ENCODE data around the gene EDEM1.

EDEM1 gene

DNA sequence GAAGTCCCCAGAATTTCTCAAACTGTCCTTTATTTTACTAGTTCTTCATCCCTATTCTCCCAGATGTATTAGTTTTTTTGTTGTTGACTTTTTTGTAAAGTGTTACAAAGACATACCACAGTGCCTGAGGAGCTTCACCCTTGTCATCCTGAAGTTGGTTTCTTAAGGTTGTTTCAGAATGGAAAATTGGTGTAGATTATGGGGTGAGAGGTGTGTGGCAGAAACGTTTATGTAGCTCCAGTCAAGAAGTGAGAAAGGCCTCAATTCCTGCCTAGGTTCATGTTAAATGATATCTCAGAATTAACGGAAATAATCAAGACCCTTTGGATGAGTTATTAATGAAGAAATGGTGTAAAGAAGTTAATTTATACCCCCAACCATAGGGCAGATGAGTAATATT lies 6.8 kb downstream of the EDEM1 start:
- no peak for TF ChIP-seq CTCF (IDR thresholded peaks at IDR 0.05; ENCODE audit: unreplicated experiment in 3 of 3)
- no peak overlapping the region for H3K27ac Mint-ChIP-seq
- peaks cover 42% of the 10 kb centered on the region for H3K36me3 Mint-ChIP-seq (ENCODE audit: low read depth)
- no peak overlapping the region for H3K4me3 Mint-ChIP-seq
- no peaks in the 10 kb centered on the region for H3K27me3 Mint-ChIP-seq (ENCODE audit: low read depth)
- H3K9me3 Mint-ChIP-seq, result no peaks in the 10 kb centered on the region
- H3K4me1 Mint-ChIP-seq, result peaks cover 18% of the 10 kb centered on the region

GRCh38 chr3:5194801-5195509 lies 7.4 kb downstream of the EDEM1 start:
- H3K27me3 Mint-ChIP-seq (ENCODE audit: low read depth), result no peaks in the 10 kb centered on the region
- H3K27ac Mint-ChIP-seq, result no peak overlapping the region
- no peaks in the 10 kb centered on the region for H3K9me3 Mint-ChIP-seq
- TF ChIP-seq CTCF (IDR thresholded peaks at IDR 0.05; ENCODE audit: unreplicated experiment in 3 of 3), result no peak
- no peak overlapping the region for H3K4me3 Mint-ChIP-seq
- H3K36me3 Mint-ChIP-seq (ENCODE audit: low read depth), result peaks cover 41% of the 10 kb centered on the region
- H3K4me1 Mint-ChIP-seq, result peaks cover 15% of the 10 kb centered on the region

DNA sequence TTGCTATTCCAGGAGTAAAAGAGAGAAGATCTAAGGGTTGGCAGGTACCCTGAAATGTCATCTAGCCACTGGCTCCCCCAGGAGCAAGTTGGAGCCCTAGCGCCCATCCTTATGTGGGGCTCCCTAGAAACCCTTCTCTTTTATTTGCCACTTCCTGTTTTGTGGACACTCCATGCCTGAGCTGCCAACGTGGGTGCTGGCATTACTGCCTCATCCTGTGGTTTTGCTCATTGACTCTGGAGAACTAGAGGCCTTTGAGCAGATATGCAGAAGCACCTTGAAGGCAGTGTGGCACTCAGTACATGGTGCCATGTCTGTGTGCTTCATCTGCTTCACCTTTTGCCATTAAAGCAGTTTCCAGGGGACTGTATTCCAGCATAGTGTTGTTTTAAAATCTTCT lies 8.1 kb downstream of the EDEM1 start:
- H3K4me3 Mint-ChIP-seq, result no peak overlapping the region
- peaks cover 41% of the 10 kb centered on the region for H3K36me3 Mint-ChIP-seq (ENCODE audit: low read depth)
- TF ChIP-seq CTCF (IDR thresholded peaks at IDR 0.05; ENCODE audit: unreplicated experiment in 3 of 3), result no peak
- H3K27ac Mint-ChIP-seq, result no peak overlapping the region
- H3K9me3 Mint-ChIP-seq, result no peaks in the 10 kb centered on the region
- H3K4me1 Mint-ChIP-seq, result peaks cover 9% of the 10 kb centered on the region
- no peaks in the 10 kb centered on the region for H3K27me3 Mint-ChIP-seq (ENCODE audit: low read depth)

DNA sequence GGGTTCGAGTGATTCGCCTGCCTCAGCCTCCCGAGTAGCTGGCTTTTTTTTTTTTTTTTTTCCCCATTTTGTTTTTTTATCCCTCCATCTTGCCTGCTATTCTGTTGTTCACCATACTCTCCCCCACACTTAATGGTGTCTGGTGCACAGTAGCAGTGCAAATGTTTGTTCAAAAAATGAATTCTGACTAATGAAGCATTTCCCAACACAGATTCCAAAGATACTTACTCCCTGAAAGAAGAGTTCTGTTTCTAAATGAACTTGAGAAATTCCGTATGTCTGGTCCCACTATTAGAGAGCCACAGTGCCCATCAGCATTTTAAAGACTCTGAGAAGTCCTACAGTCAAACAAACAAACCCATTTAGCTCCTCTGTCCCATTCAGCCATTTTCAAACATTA lies 9.5 kb downstream of the EDEM1 start:
- Mint-ChIP-seq H3K36me3 (ENCODE audit: low read depth) (peaks cover 46% of the 10 kb centered on the region), H3K9me3 (no peaks in the 10 kb centered on the region), H3K27ac (peak overlapping the region in 1 of 3 experiments; percentile 19), H3K4me1 (peaks cover 2% of the 10 kb centered on the region), H3K27me3 (ENCODE audit: low read depth) (no peaks in the 10 kb centered on the region), H3K4me3 (no peak overlapping the region)
- TF ChIP-seq CTCF (IDR thresholded peaks at IDR 0.05; ENCODE audit: unreplicated experiment in 3 of 3), result no peak

- H3K27ac Mint-ChIP-seq, result no peak overlapping the region
- H3K9me3 Mint-ChIP-seq, result no peaks in the 10 kb centered on the region
- H3K27me3 Mint-ChIP-seq (ENCODE audit: low read depth), result no peaks in the 10 kb centered on the region
- no peak for TF ChIP-seq CTCF (IDR thresholded peaks at IDR 0.05; ENCODE audit: unreplicated experiment in 3 of 3)
- no peaks in the 10 kb centered on the region for H3K4me1 Mint-ChIP-seq
- H3K36me3 Mint-ChIP-seq (ENCODE audit: low read depth), result peaks cover 45% of the 10 kb centered on the region
- H3K4me3 Mint-ChIP-seq, result no peak overlapping the region
Measured at GRCh38 chr3:5197470-5198312, 10.2 kb downstream of the EDEM1 start.
